H1 (cell line): ENCODE measurements around the gene CNTN3. TPM values are rescaled to one million over a fixed set of nuclear protein-coding genes. Genes with fewer than 3 reads are reported as not detected.

ENCODE experiments used
- ASH2L ChIP-seq: fragments of 200-600, 300-600 bp; sonication (generic); IDR thresholded peaks from one replicate; pipeline ENCODE4 v1.7.1; 2017; ENCODE audit warnings: low read length
- BRCA1 ChIP-seq: IDR thresholded peaks from 2 replicates; pipeline ENCODE4 v1.6.1; 2012; ENCODE audit warnings: low read depth, low read length, improper control_type of control experiment
- CHD7 ChIP-seq: fragments of 300-600 bp; sonication (generic); IDR thresholded peaks from 2 replicates; pipeline ENCODE4 v1.7.1; 2012; ENCODE audit warnings: low read length, moderate library complexity, mild to moderate bottlenecking, inconsistent platforms; ENCODE audit not compliant: insufficient replicate concordance
- CREB1 ChIP-seq: IDR thresholded peaks from 2 replicates; pipeline ENCODE4 v1.6.1; 2012; ENCODE audit warnings: inconsistent platforms
- CTBP2 ChIP-seq: IDR thresholded peaks from 2 replicates; pipeline ENCODE4 v1.7.0; 2011; ENCODE audit warnings: borderline replicate concordance, mild to moderate bottlenecking, moderate library complexity, mixed read lengths, low read length; ENCODE audit not compliant: insufficient read depth, insufficient read length
- GABPA ChIP-seq: IDR thresholded peaks from 2 replicates; pipeline ENCODE4 v1.6.1; 2011; ENCODE audit warnings: mild to moderate bottlenecking, low read length, moderate library complexity, borderline replicate concordance; ENCODE audit not compliant: insufficient read depth
- KDM1A ChIP-seq: fragments of 200-600, 300-600 bp; sonication (generic); IDR thresholded peaks from 2 replicates; pipeline ENCODE4 v1.7.1; 2016; ENCODE audit warnings: mild to moderate bottlenecking, low read length, borderline replicate concordance
- MAFK ChIP-seq: IDR thresholded peaks from 2 replicates; pipeline ENCODE4 v1.6.1; 2012; ENCODE audit warnings: low read depth, mild to moderate bottlenecking, improper control_type of control experiment, low read length
- MAX ChIP-seq: IDR thresholded peaks from 2 replicates; pipeline ENCODE4 v1.6.1; 2012; ENCODE audit warnings: inconsistent platforms
- SIRT6 ChIP-seq: IDR thresholded peaks from one replicate; pipeline ENCODE4 v1.7.1; 2012; ENCODE audit warnings: low read length, inconsistent platforms
- SP4 ChIP-seq: IDR thresholded peaks from 2 replicates; pipeline ENCODE4 v1.6.1; 2012; ENCODE audit warnings: low read length, inconsistent platforms
- SUZ12 ChIP-seq: fragments of 200-600 bp; sonication (generic); IDR thresholded peaks from 2 replicates; pipeline ENCODE4 v1.6.1; 2012; ENCODE audit warnings: mild to moderate bottlenecking, inconsistent platforms, low read length, moderate library complexity, mixed read lengths
- polyA plus RNA-seq, 7 experiments: library from polyadenylated mRNA; depleted of rRNA in 3 of 7; stranded (reverse) in 5 of 7; unstranded in 2 of 7; fragments of >200 nt in 5 of 7; fragments of 200-250 nt in 2 of 7; gene quantifications; 1 replicate in 5 of 7; 2 replicates in 1 of 7; 4 replicates in 1 of 7; pipeline versions ENCODE4 v1.2.1 to v1.2.3, GENCODE V29; 2011 to 2013; ENCODE audit warnings: missing spikeins in 2 of 7, mixed read lengths in 2 of 7
- total RNA-seq: library from RNA; stranded (reverse); fragmentation: NEBNext Ultra II Directional; extraction: Animal tissue kit (Norgen Biotek cat#: 25700); gene quantifications from 2 replicates; pipeline ENCODE4 v1.2.1, GENCODE V29; 2021

The CNTN3 gene
- total and polyA plus RNA-seq, 2 of the 8 experiments (the other 6 are each of a cell fraction or from before 2014, with no cell fraction given): 0.11 to 0.13 TPM

GRCh38 chr3:74592359-74592758 is 22.1 kb downstream of the CNTN3 start (continued):
- TF ChIP-seq CHD7 (no peak), GABPA (no peak), MAX (no peak), SUZ12 (no peak), SIRT6 (no peak), SP4 (no peak), BRCA1 (no peak), ASH2L (no peak), CTBP2 (no peak), CREB1 (no peak), MAFK (no peak), KDM1A (no peak)
